ENCODE results near the gene MARVELD1.
"Not testable (repeated sequence)": the region's sequence is repeated elsewhere in the genome, so short reads cannot be mapped to it uniquely, and the experiment has no call there.

The MARVELD1 gene

GRCh38 chr10:97713339-97713825 lies at the start of gene MARVELD1:
TSS of gene MARVELD1 (plus strand) at chr10:97713730. CDS start at chr10:97713877, 147 bp downstream.
- in situ Hi-C loops (cut with MboI; ENCODE audit: low sequenced_read_pairs), result no loop called here

- in situ Hi-C loops (cut with MboI; ENCODE audit: low sequenced_read_pairs), result no loop called here
Observed at GRCh38 chr10:97664282-97664850, 49.2 kb upstream of the MARVELD1 start.

GRCh38 chr10:97666992-97667391 lies 46.5 kb upstream of the MARVELD1 start:
- in situ Hi-C loops (cut with MboI; ENCODE audit: low sequenced_read_pairs), result no loop called here

DNA sequence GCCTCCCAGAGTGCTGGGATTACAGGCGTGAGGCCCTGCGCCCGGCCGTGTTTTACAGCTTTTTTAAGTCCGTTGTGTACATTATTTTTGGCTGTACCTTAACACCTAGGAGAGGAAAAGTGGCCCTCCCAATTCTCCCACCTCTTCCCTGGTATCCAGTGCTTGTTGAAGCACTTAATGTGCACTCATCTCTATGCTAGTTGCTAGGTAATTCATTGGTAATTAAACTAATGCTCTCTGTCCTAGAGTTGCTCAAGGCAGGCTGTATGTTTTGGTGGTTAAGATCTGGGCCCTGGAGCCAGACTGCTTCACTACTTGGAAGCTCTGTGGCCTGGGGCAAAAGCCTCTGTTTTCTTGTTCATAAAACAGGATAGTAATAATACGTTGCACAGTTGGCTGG lies 46.1 kb upstream of the MARVELD1 start:
- in situ Hi-C loops (cut with MboI; ENCODE audit: low sequenced_read_pairs), result no loop called here

- in situ Hi-C loops (cut with MboI; ENCODE audit: low sequenced_read_pairs), result no loop called here
Observed at GRCh38 chr10:97669571-97669970, 44.0 kb upstream of the MARVELD1 start.

- in situ Hi-C loops (cut with MboI; ENCODE audit: low sequenced_read_pairs), result no loop called here
Observed at GRCh38 chr10:97673736-97674525, 39.6 kb upstream of the MARVELD1 start.

GRCh38 chr10:97675222-97675621 lies 38.3 kb upstream of the MARVELD1 start:
- in situ Hi-C loops (cut with MboI; ENCODE audit: low sequenced_read_pairs), result loop anchor here (5.0 kb wide), 1 partner anchor 57 kb away; no protein-coding TSS in a partner anchor

DNA sequence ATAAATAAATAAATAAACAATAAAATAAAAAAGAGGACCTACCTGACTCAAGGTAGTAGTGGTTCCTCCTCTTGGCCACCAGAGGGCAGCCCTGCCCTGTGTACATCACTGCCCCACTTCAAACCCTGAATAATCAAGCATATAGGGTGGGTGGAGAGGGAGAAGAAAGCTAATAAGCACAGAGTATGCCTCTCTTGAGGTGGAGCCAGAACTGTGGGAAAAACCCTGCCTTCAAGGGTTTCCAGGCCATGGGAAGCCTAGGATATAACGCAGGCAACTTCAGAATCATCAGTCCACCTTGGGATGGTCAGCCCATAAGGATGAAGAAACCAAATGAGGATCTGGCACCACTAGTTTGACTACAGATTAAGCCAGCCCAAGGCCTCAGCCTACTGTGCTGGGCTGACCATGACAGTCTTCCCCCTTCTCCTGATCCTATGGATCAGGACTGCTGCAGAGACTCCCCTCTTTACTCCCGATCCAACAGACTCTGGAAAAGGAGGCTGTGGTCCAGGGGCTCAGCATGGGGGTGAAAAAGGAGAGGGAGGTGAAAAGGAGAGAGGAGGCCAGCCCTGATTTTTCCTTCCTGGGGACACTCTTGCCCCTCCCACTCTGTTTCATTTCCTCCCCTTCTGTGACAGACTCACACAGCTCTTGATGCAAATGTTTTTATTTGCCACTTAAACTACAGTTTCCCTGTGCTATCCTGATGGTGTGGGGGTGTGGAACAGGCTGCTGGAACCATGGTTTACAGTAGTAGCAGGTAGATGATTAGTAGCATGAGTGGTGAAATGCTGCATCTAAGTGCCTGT lies 36.6 kb upstream of the MARVELD1 start:
- in situ Hi-C loops (cut with MboI; ENCODE audit: low sequenced_read_pairs), result loop anchor here (5.0 kb wide), 1 partner anchor 55 kb away; no protein-coding TSS in a partner anchor

- in situ Hi-C loops (cut with MboI; ENCODE audit: low sequenced_read_pairs), result loop anchor here (5.0 kb wide), 1 partner anchor 53 kb away; no protein-coding TSS in a partner anchor
Observed at GRCh38 chr10:97679594-97679993, 33.9 kb upstream of the MARVELD1 start.

DNA sequence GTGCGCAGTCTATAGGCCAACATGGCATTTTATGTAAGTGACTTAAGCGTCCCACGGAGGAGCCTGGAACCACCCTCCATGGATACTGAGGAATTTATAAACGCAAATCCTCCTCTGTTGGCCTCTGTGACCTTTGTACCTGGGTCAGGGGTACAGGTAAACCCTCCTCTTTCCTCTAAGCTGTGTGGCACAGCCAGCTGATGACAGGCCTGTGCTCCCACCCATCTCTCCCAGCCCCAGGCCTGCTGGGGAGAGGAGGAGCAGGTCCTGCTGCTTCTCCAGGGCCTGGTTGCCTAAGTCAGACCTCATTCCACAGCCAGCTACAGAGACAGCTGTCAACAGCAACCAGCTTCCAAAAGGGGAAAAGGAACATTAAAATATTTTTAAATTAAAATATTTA lies 31.5 kb upstream of the MARVELD1 start:
- in situ Hi-C loops (cut with MboI; ENCODE audit: low sequenced_read_pairs), result no loop called here

DNA sequence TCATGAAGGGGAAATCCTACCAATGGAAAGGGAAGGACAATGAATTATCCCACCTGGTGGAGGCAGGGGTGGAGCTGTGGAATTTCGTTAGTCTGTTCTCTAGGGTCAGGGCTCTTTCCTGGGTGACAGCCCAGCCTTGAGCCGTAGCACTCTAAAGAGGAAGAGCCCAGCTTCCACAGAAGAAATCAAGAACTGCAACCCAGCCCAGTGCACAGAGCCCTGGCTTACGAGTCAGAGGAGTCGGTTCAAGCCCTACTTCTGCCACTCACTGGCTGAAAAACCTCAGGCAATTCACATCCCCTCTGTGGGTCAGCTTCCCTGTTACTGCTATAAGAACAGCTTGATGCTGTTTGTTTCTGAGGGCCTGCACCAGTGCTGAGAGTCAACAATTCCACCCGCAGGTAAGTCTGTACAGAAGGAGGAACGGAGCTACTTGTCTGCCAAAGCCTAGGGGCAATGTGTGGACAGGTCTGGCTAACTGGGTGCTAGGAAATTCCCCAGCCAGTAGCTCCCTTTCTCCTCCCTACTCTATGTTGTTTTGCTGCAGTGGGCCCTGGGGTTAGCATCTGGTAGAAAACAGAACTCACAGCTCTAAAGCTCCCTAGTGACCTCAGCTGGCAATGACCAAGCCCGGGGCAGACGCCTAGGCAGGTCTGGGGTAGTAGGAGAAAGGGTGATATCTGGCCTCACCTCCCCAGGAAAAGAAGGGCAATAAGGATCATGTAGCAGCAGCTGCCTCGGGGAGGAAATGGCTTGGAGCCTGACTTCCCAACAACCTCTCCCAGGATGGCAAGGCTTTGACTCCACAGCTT lies 29.8 kb upstream of the MARVELD1 start:
- in situ Hi-C loops (cut with MboI; ENCODE audit: low sequenced_read_pairs), result no loop called here

DNA sequence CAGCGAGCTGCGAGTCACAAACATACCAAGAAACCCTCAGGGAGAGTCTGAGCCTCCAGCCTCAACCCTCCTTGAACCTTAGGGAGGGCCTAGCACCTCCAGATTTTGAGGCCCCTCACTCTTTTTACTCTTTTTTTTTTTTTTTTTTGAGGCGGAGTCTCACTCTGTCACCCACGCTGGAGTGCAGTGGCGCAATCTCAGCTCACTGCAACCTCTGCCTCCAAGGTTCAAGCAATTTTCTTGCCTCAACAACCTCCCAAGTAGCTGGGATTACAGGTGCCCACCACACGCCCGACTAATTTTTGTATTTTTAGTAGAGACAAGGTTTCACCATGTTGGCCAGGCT lies 29.2 kb upstream of the MARVELD1 start:
- in situ Hi-C loops (cut with MboI; ENCODE audit: low sequenced_read_pairs), result not testable (repeated sequence)

DNA sequence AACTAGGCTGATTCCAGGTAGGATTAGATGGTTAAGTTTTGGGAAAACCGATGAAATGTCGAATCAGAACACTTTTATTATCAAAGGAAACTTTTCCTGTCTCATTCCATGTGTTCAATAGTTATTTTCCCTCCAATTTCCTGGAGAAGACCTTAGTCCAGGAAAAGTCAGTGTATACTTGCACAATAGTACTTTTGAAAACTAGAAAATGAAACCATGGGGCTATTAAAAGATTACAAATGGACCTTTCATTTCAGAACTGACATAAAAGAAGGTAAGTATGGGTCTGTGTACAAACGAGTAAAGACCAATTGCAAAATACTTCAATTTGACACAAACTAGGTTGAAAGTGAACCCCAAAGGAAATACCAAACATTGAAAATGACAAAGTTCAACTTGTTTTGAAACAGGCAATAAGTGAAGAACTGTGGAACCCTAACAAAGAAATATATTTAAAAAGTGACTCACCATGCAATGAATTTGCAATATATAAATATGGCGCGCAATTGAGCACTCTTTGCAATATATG lies 28.6 kb upstream of the MARVELD1 start:
- in situ Hi-C loops (cut with MboI; ENCODE audit: low sequenced_read_pairs), result no loop called here

- in situ Hi-C loops (cut with MboI; ENCODE audit: low sequenced_read_pairs), result no loop called here
Observed at GRCh38 chr10:97685395-97685958, 28.1 kb upstream of the MARVELD1 start.

DNA sequence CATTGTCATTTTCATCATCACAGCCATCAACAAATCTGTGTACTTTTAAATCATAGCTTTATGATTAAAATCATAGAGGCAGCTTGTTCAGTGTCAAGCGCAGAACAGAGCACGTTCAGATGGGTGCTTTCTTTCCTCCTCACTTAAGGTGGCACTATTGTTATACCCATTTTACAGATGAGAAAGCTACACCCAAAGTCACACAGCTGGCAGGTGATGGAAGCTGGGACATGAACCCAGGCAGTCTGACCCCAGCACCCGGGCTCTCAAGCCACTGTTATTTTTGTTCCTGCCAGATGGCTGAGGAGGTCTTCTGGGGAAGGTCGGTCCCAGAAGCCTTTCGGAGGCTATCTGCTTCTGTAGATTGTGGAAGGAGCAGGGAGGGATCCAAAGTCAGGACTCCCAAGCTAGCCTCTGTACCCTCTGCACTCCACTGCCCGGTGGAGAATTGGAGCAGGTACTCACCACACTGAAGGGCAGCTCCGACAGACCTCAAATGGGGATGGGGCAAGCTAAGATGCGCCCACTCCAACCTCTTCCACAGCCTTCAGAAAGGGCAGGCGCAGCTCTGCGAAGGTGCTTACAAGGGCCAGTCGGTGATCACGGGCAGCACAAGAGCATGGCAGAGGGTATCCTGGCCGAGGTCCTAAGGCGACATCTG lies 27.1 kb upstream of the MARVELD1 start:
- in situ Hi-C loops (cut with MboI; ENCODE audit: low sequenced_read_pairs), result no loop called here

- in situ Hi-C loops (cut with MboI; ENCODE audit: low sequenced_read_pairs), result no loop called here
Observed at GRCh38 chr10:97686962-97687784, 26.4 kb upstream of the MARVELD1 start, which contains the start of gene AVPI1. TSS of gene AVPI1 (minus strand) at chr10:97687241. CDS start at chr10:97679905, 7,336 bp downstream.

DNA sequence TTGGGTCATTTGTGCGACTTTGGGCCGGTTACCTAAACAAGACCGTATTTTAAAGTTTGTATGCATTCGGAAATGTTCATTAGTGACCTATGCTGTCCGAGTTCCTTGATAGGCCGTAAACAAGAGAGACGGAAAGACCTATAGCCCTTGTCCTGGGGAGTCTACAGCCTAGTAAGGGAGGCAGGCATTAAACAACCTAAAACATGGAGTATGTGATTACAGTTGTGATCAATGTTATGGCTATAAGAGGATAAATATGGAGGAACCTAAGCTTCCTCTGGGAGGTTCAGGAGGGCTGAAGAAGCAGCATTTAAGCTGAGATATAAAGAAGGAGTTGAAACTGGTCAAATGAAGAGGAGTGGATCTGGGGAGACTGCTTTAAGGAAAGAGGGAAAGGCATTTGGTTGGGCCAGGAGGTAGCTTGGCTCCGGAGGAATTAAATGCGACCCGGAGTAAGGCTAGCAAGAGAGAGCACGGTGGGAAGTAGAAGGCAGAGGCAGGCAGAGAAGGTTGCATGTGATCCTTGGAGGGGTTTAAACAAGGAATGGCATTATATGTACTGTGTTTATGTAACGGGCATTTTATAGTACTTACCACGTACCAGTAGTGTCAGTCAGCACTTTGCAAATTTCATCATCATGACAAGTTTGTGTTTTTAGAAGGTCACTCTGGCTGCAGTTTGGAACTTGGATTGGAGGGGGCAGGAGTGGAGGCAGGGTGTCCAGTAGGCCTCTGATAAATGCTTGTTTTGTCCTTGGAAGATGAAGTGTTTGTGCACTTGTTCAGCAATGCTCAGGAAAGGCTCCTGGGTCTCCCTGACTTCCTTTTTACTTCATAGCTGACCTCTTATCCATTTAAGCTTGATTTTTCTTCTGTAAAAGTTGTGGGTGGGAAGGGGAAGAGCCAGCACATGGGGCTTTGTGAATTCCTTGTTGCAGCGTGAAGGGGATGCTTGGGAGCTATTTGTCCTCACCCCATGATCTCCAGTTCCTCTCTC lies 25.4 kb upstream of the MARVELD1 start:
- in situ Hi-C loops (cut with MboI; ENCODE audit: low sequenced_read_pairs), result no loop called here
